ENCODE measurements around the gene RTKN2.

The RTKN2 gene

GRCh38 chr10:62250594-62251198 is 17.9 kb downstream of the RTKN2 start:
- Histone ChIP-seq H3K27me3 (ENCODE audit: control insufficient read depth, low read length) (no peaks in the 10 kb centered on the region), H3K4me1 (ENCODE audit: control insufficient read depth, low read length) (peaks cover 29% of the 10 kb centered on the region), H3K4me3 (ENCODE audit: low read length) (no peak overlapping the region), H3K27ac (ENCODE audit: low read depth, low read length) (no peak overlapping the region), H3K79me2 (ENCODE audit: control insufficient read depth, low read length) (peaks cover 6% of the 10 kb centered on the region; the same call in 1 of the 2 replicates), H3K9me3 (ENCODE audit: control insufficient read depth, insufficient read depth, low read length) (no peaks in the 10 kb centered on the region), H4K20me1 (ENCODE audit: control insufficient read depth, insufficient read depth, low read depth, low read length) (no peaks in the 10 kb centered on the region), H3K36me3 (ENCODE audit: control insufficient read depth, low read length) (no peaks in the 10 kb centered on the region; the same call in 1 of the 2 replicates), H3K9me2 (replicated peaks; ENCODE audit: control insufficient read depth, low read length) (no peaks in the 10 kb centered on the region), H3K4me2 (ENCODE audit: low read length) (no peak overlapping the region), H3F3A (ENCODE audit: control insufficient read depth, insufficient read depth) (peaks cover 5% of the 10 kb centered on the region; the same call in 1 of the 2 replicates)
- TF ChIP-seq CTCF (IDR thresholded peaks at IDR 0.05; ENCODE audit: low read depth, low read length, poor library complexity, severe bottlenecking): no peak

- Histone ChIP-seq H3K27ac (ENCODE audit: low read depth, low read length) (no peak overlapping the region), H3K36me3 (ENCODE audit: control insufficient read depth, low read length) (no peaks in the 10 kb centered on the region; the same call in 1 of the 2 replicates), H3F3A (ENCODE audit: control insufficient read depth, insufficient read depth) (peaks cover 5% of the 10 kb centered on the region; the same call in 1 of the 2 replicates), H3K79me2 (ENCODE audit: control insufficient read depth, low read length) (peaks cover 6% of the 10 kb centered on the region; the same call in 1 of the 2 replicates), H3K4me2 (ENCODE audit: low read length) (no peak overlapping the region), H3K9me3 (ENCODE audit: control insufficient read depth, insufficient read depth, low read length) (no peaks in the 10 kb centered on the region), H3K27me3 (ENCODE audit: control insufficient read depth, low read length) (no peaks in the 10 kb centered on the region), H3K9me2 (replicated peaks; ENCODE audit: control insufficient read depth, low read length) (no peaks in the 10 kb centered on the region), H3K4me1 (ENCODE audit: control insufficient read depth, low read length) (peaks cover 37% of the 10 kb centered on the region), H3K4me3 (ENCODE audit: low read length) (no peak overlapping the region), H4K20me1 (ENCODE audit: control insufficient read depth, insufficient read depth, low read depth, low read length) (no peaks in the 10 kb centered on the region)
- TF ChIP-seq EZH2phosphoT487 (IDR thresholded peaks at IDR 0.05; ENCODE audit: borderline replicate concordance, low read length): no peak
- TF ChIP-seq CTCF (IDR thresholded peaks at IDR 0.05; ENCODE audit: low read depth, low read length, poor library complexity, severe bottlenecking): no peak
These were observed 18.7 kb downstream of the RTKN2 start for GRCh38 chr10:62249957-62250356.

- H3K4me2 ChIP-seq (ENCODE audit: low read length): no peak overlapping the region
- no peaks in the 10 kb centered on the region for H4K20me1 ChIP-seq (ENCODE audit: control insufficient read depth, insufficient read depth, low read depth, low read length)
- H3K9me3 ChIP-seq (ENCODE audit: control insufficient read depth, insufficient read depth, low read length): no peaks in the 10 kb centered on the region
- H3K4me3 ChIP-seq (ENCODE audit: low read length): no peak overlapping the region
- H3K4me1 ChIP-seq (ENCODE audit: control insufficient read depth, low read length): peaks cover 51% of the 10 kb centered on the region
- no peak for TF ChIP-seq EZH2phosphoT487 (IDR thresholded peaks at IDR 0.05; ENCODE audit: borderline replicate concordance, low read length)
- TF ChIP-seq CTCF (IDR thresholded peaks at IDR 0.05; ENCODE audit: low read depth, low read length, poor library complexity, severe bottlenecking): peak; percentile 39
- peaks cover 11% of the 10 kb centered on the region for H3F3A ChIP-seq (ENCODE audit: control insufficient read depth, insufficient read depth)
- no peaks in the 10 kb centered on the region for H3K36me3 ChIP-seq (ENCODE audit: control insufficient read depth, low read length)
- H3K9me2 ChIP-seq (replicated peaks; ENCODE audit: control insufficient read depth, low read length): no peaks in the 10 kb centered on the region
- peaks cover 7% of the 10 kb centered on the region; the same call in 1 of the 2 replicates for H3K79me2 ChIP-seq (ENCODE audit: control insufficient read depth, low read length)
- no peak overlapping the region for H3K27ac ChIP-seq (ENCODE audit: low read depth, low read length)
- no peaks in the 10 kb centered on the region for H3K27me3 ChIP-seq (ENCODE audit: control insufficient read depth, low read length)
These were observed 20.2 kb downstream of the RTKN2 start for GRCh38 chr10:62248465-62248864.
